CD4-positive, alpha-beta T cell treated with Interferon gamma for 1 hour (primary cell): Measurements from ENCODE around the gene TMEM39A.

Source experiments
- DNase-seq: peaks from one replicate; pipeline ENCODE4 v3.0.0-alpha.2; 2020

The TMEM39A gene

DNA sequence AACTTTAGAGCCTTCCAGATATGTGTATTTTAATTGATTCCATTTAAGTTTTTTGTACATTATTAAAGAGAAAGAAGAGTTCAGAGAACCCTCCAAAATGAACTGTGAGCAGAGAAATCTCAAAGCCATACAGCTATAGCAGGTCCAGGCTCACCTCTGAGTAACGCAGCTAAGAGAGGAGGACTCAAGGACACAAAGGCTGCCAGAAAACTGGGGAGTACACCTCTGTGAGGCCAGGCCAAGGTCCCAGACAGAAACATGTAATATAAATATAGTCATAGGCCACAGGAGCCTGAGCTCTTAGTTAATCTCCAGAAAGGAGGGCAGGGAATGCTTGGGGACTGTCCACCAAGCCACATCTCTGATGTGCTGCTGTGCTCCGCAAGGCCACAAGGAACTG lies 66.5 kb downstream of the TMEM39A start:
- DNase-seq, result no peak

DNA sequence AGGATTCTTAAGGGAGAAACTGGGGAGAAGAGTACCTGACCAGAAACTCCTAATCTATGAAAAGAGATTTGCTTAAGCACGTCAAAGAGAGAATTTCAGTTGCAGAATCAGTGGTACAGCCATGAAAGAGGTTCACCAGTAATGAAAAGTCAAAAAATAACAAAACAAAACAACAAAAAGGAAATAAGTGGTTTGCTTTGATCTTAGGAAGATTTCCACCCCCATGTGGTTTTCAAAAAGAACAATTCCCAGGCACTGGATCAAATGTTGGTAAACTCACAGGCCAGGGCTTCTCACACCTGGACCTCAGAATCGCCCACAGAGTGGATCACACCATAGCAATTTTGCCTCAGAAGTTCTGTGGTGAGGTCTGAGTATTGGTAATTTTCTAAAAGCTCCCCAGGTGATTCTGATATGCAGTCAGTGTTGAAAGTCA lies 67.5 kb downstream of the TMEM39A start:
- DNase-seq, result no peak

DNA sequence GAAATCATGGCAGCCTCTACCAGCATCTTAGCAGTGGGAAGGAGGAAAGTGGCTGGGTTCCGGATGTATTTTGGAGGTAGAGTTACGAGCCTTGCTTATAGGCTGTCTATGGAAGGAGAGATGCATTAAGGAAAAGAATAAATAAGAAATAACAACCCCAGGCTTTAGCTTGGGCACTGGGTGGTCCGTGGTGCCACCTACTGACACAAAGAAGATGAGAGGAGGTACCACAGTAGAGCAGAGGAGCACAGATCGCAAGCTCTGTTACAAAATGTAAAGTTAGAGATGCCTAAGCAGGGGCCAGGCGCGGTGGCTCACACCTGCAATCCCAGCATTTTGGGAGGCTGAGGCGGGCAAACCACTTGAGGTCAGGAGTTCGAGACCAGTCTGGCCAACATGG lies 74.8 kb downstream of the TMEM39A start:
- DNase-seq, result no peak

DNA sequence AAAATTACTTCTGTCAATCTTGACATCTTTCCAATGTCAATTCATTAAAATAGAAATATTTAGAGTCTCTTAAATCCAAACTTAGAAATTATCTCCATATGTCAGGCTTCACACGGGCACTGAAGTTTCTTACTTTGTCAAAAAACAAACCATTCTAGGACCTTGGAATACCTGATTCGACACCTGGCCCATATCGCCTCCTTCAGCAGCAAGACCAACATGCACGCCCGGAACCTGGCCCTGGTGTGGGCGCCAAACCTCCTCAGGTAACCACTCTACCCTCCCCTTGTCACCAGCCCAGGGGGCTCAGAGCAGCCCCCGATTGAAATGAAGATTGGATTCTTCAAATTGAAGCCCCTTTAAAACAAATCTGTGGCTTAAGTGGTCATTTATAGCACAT lies 81.3 kb downstream of the TMEM39A start:
- no peak for DNase-seq

DNA sequence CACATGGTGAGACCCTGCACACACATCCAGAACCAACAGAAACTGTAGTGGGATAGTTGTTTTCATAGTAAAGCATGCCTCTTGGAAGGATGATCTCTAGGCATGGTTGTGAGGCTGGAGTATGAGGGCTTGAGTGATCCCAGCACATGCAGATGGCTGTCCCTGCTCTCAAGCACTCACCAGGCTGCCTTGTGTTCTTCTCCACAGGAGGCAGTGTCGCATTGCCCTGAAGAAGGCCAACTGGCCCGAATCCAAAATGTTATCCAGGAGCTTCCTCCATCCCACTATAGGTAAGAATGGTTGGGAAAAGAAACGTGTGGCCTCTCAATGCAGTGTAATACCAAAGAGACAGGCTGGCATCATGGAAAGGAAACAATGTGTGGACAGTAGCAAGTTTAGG lies 82.7 kb downstream of the TMEM39A start:
- no peak for DNase-seq
